HG02840 (cell line): Measurements from ENCODE around the gene CLEC20A.

Source experiments
- ATAC-seq: cut with Tn5 transposase; IDR thresholded peaks from one replicate; pipeline ENCODE4 v1.9.1; 2021; ENCODE audit warnings: mild to moderate bottlenecking, moderate library complexity, moderate number of reproducible peaks; ENCODE audit not compliant: unreplicated experiment, low FRiP score

CLEC20A gene

GRCh38 chr1:178496410-178497135, at the start of gene CLEC20A:
Gene CLEC20A, minus strand, starts transcription at chr1:178496964. Its CDS starts 25 bp downstream, at chr1:178496939.
- no peak for ATAC-seq

- ATAC-seq = no peak
These were observed 47.8 kb upstream of the CLEC20A start for GRCh38 chr1:178544531-178544930.

DNA sequence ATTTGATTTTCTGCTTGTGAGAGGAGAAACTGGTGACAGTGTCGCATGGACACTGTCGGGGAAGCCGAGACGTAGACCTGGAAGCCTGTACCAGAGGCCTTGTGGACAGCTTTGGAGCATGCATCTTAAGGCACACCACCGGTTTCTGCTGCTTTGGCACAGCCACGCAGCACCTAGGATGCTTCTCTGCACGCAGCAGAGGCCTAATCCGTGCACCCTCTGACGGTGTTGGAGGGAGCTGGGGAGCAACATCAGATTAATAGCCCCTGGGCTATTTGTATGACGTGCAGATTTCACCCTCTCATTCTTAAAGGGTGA, 46.5 kb upstream of the CLEC20A start:
- ATAC-seq = peak; percentile 25

DNA sequence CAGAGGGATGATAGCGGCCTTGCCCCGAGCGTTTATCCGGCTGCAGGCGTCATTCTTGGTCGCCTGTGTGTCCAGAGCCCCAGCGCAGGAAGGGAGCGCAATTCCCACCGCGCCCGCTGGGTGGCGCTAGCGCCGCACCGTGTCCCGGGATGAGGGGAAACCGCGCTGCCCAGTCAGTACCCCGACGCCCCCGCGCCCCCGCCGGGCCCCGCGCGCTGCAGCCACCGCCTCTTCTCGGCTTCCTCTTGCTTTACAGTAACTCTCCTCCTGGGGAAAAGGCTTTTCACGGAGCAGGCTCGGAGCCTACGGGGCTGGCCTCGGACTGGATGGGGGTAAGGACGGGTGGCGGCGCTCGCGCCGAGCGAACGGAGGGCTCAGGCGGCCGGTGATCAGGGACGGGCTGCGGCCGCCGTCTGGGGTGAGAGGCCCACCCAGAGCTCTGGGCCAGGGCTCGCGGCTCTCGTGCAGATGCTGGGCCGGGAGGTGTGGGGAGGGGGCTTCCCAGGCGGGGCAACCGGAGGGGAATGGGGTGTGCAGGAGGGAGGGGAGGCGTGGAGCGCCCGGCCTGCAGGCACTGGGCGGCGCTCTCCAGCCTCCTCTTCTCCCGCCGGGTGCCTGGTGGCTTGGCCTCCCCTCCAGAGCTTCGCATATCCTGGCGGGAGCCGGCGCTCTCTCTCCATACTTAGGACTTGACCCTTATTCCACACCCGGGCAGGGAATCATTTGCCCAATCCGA, 46.0 kb upstream of the CLEC20A start:
- peak; percentile 68 for ATAC-seq

DNA sequence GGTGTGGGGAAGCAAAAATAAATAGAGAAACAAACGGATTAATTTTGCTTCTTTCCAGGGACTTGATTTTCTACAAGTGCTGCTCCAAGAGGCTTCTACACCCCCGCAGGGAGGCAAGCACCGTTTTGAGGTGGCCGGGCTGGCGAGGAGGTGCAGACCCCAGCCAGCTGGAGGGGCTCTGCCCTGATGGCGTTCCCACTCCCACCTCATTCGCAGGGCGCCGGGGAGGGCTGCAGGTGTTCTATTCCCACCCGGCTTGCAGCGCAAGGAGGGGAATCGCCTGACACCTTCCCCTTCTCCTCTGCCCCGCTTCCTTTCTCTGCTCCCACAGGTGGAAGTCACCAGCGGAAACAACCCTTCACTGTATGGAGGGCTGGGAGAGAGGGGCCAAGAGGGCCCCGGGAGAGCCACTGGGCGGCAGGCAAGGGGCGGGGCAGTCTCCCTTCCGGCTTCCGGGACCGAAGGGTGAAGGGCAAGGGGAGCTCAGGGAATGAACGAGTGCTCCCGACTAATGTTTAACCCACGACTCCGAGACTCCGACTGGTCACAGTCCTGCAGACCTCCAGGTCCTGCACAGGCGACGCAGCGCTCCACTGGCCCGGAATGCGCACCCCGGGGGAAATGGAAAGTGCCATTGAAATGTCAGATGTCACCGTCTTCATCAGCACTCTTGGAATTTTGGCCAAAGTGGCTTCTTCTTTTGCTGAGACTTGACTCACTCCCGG, 45.2 kb upstream of the CLEC20A start:
- ATAC-seq = peak; percentile 52

- no peak for ATAC-seq
These were observed 44.6 kb upstream of the CLEC20A start for GRCh38 chr1:178541379-178541778.

DNA sequence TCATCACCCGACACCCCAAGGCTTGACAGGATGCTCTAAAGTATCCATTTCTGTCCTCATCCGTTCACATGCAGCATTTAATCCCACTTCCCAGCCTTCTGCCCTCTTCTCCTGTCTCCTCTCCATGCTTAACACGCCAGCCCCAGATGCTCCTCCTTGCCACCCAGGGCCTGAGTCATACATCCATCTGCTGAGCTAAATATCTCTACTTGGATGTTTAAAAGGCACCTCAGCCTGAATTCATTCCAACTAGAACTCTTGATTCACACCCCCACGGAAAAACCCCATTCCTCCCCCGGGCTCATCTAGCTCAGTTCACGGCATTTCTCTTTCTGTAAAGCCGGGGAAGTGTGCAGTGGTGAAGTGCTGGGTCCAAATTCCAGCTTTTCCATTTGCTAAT, 43.9 kb upstream of the CLEC20A start:
- no peak for ATAC-seq

DNA sequence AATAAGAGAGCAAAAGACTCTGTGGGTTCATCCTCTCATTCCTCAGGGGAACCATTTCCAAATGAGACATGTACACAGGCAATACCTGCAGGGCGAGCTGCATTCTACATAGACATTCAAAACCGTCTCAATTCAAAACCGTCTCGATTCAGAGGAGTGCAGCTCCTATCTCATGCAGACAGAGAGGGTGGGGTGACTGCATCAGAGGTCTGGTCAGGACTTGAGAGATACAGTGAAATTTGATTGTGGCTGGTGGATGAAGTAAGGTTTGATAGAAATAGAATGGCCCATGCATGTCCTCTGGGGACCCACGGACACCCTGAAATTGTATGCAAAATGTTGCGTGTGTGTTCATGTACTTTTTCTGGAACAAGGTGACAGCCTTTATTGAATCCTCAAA, 43.4 kb upstream of the CLEC20A start:
- no peak for ATAC-seq

GRCh38 chr1:178539291-178539690, 42.5 kb upstream of the CLEC20A start:
- no peak for ATAC-seq

GRCh38 chr1:178538192-178538916, 41.6 kb upstream of the CLEC20A start:
- no peak for ATAC-seq

DNA sequence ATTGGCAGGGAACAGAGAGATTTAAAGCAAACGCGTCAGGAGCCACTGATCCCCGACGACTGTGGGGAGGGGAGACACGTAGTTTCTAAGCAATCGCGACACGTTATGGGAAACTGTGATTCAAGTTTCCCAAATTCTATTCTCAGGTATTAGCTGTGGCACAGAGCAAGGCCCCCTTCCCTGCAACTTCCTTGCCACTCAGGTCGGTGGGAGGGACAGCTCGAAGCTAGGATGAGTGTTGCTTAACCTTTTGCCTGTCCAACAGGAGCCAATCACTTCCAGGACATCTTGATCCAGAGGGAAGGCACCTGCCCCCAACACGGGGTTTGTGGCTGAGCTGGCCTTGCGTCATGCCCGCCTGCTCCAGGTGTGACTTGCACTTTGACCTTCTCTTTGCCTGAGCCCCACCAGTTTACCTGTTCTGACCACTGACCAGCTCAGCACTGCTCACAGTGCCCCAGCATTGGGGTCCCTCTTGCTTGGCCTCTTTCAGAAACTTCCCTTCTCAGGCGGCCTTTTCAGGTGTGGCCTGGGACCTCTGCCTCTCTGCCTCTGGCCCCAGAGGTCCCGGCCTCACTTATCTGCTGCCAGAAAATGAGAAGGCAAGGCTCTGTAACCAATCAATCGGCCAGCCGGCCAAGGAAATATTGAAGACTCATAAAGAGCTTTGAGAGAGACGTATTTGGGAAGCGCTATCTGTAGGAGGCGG, 40.8 kb upstream of the CLEC20A start:
- ATAC-seq = no peak

- ATAC-seq = no peak
These were observed 40.1 kb upstream of the CLEC20A start for GRCh38 chr1:178536844-178537371.

- ATAC-seq = no peak
These were observed 39.6 kb upstream of the CLEC20A start for GRCh38 chr1:178536329-178536728.

DNA sequence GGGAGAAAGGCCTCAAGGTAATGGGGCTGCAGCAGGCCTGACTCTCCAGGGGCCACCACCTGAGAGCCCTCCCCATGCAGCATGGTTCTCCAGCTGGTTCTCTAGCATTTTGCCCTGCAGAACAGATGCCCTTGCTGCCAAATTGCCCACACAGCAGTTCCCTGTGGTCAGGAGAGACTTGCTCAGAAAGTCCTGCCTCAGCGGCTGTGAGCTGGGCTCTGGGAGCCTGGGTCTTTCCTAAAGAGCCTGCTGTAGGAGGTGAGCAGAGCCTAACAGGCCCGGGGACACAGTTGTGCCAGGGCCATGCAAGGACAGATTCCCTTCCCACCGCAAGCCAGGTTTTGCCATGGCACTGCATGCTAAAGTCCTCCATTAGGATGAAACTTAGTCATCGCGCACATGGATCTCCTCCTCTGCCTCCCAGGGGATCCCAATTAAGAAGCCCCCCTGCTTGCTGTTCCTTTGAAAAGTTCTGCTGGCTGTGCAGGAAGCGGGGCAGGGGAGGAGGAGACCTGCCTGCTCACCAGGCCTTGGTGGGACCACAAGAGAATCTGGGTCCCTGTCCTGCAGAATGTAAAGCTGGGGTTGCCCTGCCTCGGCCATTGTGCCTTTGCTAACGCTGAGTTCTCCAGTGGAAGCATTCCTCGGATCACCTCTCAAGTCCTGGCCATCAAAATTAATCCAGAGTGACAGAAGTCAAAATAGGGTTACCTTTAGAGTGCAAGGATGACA, 37.5 kb upstream of the CLEC20A start:
- ATAC-seq = no peak

DNA sequence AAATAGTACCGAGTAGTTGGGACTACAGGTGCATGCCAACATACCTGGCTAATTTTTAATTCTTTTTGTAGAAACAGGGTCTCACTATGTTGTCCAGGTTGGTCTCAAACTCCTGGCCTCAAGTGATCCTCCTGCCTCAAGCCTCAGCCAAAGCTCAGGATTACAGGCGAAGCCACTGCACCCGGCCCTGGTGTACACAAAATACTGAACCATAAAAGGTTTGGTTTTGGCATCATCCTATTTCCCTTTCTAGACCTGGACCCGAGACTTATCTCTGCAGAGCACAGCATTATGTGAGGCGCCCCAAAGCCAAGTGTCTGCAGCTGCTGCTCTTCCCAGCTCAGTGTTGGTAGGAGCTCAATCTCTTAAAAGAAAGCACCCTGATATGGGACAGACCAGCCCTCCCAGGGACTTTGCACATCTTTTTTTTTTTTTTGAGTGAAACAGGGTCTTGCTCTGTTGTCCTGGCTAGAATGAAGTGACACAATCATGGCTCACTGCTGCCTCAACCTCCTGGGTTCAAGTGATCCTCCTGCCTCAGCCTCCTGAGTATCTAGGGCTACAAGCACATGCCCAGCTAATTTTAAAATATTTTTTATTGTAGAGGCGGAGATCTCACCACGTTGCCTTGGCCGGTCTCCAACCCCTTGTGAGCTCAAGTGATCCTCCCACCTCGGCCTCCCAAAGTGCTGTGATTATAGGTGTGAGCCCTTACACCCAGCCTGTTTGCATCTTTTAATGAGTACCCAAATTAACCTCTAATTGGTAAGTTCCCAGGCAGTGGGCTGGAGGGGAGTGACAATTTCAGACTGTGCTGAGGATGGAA, 36.6 kb upstream of the CLEC20A start:
- no peak for ATAC-seq

DNA sequence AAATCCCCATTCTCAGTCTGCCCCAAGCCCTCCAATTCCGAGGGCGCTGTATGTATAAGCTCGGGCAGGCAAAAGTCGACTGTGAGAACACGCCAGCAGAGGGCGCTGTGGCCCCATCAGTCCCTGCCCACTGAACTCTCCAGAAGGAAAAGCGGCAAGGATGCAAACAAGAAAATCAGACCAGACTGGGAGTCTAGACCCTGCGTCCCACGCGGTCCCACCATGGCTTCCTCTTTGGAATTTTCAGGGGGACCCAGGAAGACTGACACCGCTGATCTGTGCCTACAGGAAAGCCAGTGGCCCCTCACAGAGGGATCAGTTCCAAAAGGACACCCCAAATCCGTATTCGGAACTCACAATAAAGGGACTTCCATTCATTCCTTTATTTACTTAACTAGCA, 35.6 kb upstream of the CLEC20A start:
- ATAC-seq = no peak

DNA sequence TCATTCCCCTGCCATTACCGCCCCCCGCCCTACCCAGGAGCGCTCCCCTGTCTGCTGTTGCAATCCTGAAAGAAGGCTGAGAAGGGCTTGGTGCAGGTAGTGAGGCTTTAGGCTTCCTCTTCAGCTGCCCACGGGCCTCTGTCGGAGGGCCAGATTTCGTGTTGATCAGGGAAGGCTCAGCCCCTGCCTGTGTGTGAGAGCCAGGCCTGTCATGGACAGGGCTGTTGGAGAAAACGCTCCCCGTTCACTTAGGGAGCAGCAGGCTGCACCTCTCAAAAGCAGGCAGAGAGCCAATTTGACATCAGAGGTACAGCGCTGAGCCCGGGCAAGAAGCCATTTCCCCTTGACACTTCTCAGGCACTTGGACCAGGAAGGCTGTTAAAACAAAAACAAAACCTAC, 35.1 kb upstream of the CLEC20A start:
- no peak for ATAC-seq

DNA sequence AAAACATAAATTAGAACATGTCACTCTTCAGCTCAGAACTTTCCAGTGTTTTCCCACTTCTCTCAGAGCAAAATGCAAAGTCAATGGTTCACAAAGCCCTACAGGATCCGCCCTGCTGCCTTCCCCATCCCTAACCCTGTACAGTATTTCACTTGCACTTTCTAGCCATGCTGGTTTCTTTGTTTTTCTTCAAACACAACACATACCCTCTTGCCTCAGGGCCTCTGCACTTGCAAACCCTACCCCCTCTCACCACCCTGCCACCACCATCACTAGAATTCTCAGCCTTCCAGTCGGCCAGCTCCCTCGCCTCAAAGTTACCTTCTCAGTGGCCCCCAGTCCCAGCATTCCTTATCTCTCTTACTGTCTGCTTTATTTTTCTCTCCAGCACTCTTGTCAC, 33.7 kb upstream of the CLEC20A start:
- no peak for ATAC-seq

DNA sequence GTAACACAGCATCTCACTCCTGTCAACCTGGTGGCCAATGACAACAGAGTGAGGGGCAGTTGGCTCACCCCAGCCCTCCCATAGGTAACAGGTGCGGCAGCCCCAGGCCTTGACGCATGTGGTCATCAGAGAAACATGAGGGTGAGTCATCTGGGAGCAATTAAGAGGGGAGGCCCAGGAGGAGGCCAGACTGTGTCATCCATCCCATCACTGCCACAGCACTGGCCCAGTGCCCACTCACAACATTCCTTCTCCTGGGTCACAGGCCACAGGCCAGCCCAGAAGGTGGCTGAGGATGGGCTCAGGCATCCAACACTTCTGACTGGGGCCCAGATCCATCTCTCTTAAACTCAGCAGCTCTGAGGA, 33.3 kb upstream of the CLEC20A start:
- no peak for ATAC-seq
